Measurements from ENCODE around the gene FAM131A.

The FAM131A gene

DNA sequence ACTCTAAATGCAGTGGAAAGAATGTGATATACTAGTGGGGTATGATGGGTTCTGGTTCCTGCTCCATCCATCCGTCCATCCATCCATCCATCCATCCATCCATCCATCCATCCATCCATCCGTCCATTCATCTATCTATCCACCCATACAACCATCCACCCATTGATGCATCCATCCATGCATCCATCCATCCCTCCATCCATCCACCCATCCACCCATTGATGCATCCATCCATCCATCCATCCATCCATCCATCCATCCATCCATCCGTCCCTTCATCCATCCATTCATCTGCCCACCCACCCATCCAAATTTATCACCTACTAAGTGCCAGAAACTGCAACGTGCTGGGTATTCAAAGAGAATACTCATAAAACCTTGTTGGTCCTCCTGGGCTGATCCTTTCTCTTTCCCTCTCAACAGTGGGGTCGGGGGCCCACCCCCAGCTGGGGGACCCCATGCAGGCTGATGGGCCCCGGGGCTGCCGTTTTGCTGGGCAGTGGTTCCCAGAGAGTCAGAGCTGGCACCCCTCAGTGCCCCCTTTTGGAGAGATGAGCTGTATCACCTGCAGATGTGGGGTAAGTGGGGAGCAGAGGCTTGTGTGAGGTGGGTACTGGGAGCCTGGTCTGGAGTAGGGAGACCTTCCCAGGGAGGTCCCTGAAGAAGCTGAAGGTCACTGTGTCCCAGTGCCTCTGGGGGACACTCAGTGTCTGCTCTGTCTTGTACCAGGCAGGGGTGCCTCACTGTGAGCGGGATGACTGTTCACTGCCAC lies 51.0 kb downstream of the FAM131A start:
- H3K9ac ChIP-seq (ENCODE audit: low read length), result no peak overlapping the region
- no peaks in the 10 kb centered on the region for H3K27me3 ChIP-seq (ENCODE audit: low read length)
- TF ChIP-seq EZH2phosphoT487 (conservative IDR thresholded peaks at IDR 0.05; ENCODE audit: low read length), result no peak
- TF ChIP-seq, protein P1, sequence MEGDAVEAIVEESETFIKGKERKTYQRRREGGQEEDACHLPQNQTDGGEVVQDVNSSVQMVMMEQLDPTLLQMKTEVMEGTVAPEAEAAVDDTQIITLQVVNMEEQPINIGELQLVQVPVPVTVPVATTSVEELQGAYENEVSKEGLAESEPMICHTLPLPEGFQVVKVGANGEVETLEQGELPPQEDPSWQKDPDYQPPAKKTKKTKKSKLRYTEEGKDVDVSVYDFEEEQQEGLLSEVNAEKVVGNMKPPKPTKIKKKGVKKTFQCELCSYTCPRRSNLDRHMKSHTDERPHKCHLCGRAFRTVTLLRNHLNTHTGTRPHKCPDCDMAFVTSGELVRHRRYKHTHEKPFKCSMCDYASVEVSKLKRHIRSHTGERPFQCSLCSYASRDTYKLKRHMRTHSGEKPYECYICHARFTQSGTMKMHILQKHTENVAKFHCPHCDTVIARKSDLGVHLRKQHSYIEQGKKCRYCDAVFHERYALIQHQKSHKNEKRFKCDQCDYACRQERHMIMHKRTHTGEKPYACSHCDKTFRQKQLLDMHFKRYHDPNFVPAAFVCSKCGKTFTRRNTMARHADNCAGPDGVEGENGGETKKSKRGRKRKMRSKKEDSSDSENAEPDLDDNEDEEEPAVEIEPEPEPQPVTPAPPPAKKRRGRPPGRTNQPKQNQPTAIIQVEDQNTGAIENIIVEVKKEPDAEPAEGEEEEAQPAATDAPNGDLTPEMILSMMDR (IDR thresholded peaks at IDR 0.05; ENCODE audit: insufficient read depth, low read length, poor library complexity, severe bottlenecking), result no peak

DNA sequence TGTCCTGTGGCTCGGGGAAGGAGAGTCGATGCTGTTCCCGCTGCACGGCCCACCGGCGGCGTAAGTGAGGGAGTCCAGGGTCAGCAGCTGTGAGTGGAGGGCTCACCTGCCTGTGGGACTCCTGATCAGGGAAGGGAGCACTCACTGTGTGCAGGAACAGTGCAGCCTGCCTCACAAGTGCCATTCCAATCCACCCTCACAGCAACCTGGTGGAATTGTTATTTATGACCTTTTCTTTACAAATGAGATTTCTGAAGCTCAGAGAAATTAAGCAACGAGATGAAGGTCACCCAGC lies 51.5 kb downstream of the FAM131A start:
- Histone ChIP-seq H3K9me2 (replicated peaks; ENCODE audit: insufficient read depth, low read length) (no peaks in the 10 kb centered on the region), H3K4me3 (ENCODE audit: insufficient read depth, low read length, poor library complexity, severe bottlenecking) (no peak overlapping the region), H3K4me2 (ENCODE audit: low read depth, low read length, poor library complexity, severe bottlenecking) (no peak overlapping the region), H3K36me3 (ENCODE audit: low read length) (no peaks in the 10 kb centered on the region), H4K20me1 (ENCODE audit: low read depth, low read length) (no peaks in the 10 kb centered on the region), H3K79me2 (ENCODE audit: insufficient read depth, low read length) (no peaks in the 10 kb centered on the region), H2AFZ (ENCODE audit: low read depth, low read length, severe bottlenecking) (no peak overlapping the region), H3K27ac (ENCODE audit: low read depth, low read length) (no peak overlapping the region), H3K9me3 (ENCODE audit: insufficient read depth, low read length) (no peaks in the 10 kb centered on the region), H3K9ac (ENCODE audit: low read length) (no peak overlapping the region), H3K27me3 (ENCODE audit: low read length) (no peaks in the 10 kb centered on the region), H3F3A (ENCODE audit: insufficient read depth) (no peaks in the 10 kb centered on the region)
- TF ChIP-seq EZH2phosphoT487 (conservative IDR thresholded peaks at IDR 0.05; ENCODE audit: low read length), result no peak
- TF ChIP-seq, protein P1 (IDR thresholded peaks at IDR 0.05; ENCODE audit: insufficient read depth, low read length, poor library complexity, severe bottlenecking), result no peak

More for the DNA sequence above, 51.0 kb downstream of the FAM131A start:
- H3K36me3 ChIP-seq (ENCODE audit: low read length), result no peaks in the 10 kb centered on the region
- no peaks in the 10 kb centered on the region for H3K9me3 ChIP-seq (ENCODE audit: insufficient read depth, low read length)
- H3K4me3 ChIP-seq (ENCODE audit: insufficient read depth, low read length, poor library complexity, severe bottlenecking), result no peak overlapping the region
- H3F3A ChIP-seq (ENCODE audit: insufficient read depth), result no peaks in the 10 kb centered on the region
- H2AFZ ChIP-seq (ENCODE audit: low read depth, low read length, severe bottlenecking), result no peak overlapping the region
- H3K4me2 ChIP-seq (ENCODE audit: low read depth, low read length, poor library complexity, severe bottlenecking), result no peak overlapping the region
- H3K9me2 ChIP-seq (replicated peaks; ENCODE audit: insufficient read depth, low read length), result no peaks in the 10 kb centered on the region
- H3K79me2 ChIP-seq (ENCODE audit: insufficient read depth, low read length), result no peaks in the 10 kb centered on the region
- no peak overlapping the region for H3K27ac ChIP-seq (ENCODE audit: low read depth, low read length)
- H4K20me1 ChIP-seq (ENCODE audit: low read depth, low read length), result no peaks in the 10 kb centered on the region

DNA sequence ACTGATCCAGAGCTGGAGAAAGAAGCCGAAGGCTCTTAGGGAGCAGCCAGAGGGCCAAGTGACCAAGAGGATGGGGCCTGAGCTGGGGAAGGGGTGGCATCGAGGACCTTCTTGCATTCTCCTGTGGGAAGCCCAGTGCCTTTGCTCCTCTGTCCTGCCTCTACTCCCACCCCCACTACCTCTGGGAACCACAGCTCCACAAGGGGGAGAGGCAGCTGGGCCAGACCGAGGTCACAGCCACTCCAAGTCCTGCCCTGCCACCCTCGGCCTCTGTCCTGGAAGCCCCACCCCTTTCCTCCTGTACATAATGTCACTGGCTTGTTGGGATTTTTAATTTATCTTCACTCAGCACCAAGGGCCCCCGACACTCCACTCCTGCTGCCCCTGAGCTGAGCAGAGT lies 52.0 kb downstream of the FAM131A start:
- no peak overlapping the region for H3K4me3 ChIP-seq (ENCODE audit: insufficient read depth, low read length, poor library complexity, severe bottlenecking)
- H4K20me1 ChIP-seq (ENCODE audit: low read depth, low read length), result no peaks in the 10 kb centered on the region
- H3F3A ChIP-seq (ENCODE audit: insufficient read depth), result no peaks in the 10 kb centered on the region
- no peaks in the 10 kb centered on the region for H3K36me3 ChIP-seq (ENCODE audit: low read length)
- no peaks in the 10 kb centered on the region for H3K9me2 ChIP-seq (replicated peaks; ENCODE audit: insufficient read depth, low read length)
- no peaks in the 10 kb centered on the region for H3K27me3 ChIP-seq (ENCODE audit: low read length)
- H3K27ac ChIP-seq (ENCODE audit: low read depth, low read length), result no peak overlapping the region
- no peak overlapping the region for H3K9ac ChIP-seq (ENCODE audit: low read length)
- no peak overlapping the region for H2AFZ ChIP-seq (ENCODE audit: low read depth, low read length, severe bottlenecking)
- no peaks in the 10 kb centered on the region for H3K9me3 ChIP-seq (ENCODE audit: insufficient read depth, low read length)
- H3K4me2 ChIP-seq (ENCODE audit: low read depth, low read length, poor library complexity, severe bottlenecking), result no peak overlapping the region
- H3K79me2 ChIP-seq (ENCODE audit: insufficient read depth, low read length), result no peaks in the 10 kb centered on the region
- TF ChIP-seq EZH2phosphoT487 (conservative IDR thresholded peaks at IDR 0.05; ENCODE audit: low read length), result no peak
- TF ChIP-seq, protein P1 (IDR thresholded peaks at IDR 0.05; ENCODE audit: insufficient read depth, low read length, poor library complexity, severe bottlenecking), result no peak

Measured in SU-DHL-6 (cell line).